ENCODE data around the gene FOSL2. TPM values are rescaled to one million over a fixed set of nuclear protein-coding genes. Genes with fewer than 3 reads are reported as not detected.

FOSL2 gene
- polyA plus RNA-seq, 2 donors: 53.2 to 60.0 TPM

DNA sequence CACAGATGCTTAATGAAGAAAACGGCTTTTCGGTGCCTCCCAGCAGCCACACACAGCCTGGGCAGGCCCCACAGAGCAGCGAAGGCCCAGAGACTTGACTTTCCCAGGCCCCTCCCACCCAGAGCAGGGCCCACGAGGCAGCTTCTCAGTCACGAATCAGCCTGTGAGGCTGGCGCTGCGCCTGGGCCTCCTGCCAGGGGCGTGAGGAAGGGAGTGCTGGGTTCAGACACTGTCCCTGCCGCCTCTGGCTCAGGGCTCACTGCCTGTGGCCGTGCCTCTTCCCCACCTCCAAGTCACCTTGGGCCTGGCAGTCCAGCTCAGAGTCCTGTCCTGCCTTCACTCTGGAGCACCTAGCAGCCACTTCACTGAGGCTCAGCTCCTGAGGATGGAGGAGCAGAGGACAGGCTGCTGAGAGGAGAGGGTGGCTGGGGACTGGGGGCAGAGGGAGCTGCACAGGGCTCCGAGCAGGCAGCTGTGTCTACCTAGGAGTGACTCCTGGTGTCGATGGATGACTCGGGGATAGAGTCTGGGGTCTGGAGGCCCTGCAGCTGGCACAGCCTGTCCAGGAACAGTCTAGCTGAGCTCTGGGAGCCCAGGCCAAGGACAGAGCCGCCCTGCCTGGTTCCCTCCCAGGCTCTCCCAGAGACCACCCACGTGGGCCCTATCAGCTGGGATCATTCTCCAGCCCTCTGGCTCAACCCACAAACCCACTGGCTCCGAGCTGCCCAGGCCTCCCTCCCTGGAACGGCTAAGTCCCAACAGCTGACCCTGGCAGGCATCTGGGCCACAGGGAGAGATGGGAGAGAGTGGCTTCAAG lies 36.4 kb upstream of the FOSL2 start:
- no peaks in the 10 kb centered on the region for H3K27me3 ChIP-seq (ENCODE audit: control insufficient read depth in 1 of 2, insufficient read depth in 2 of 2, low read length in 2 of 2)
- no peaks in the 10 kb centered on the region for H3K36me3 ChIP-seq (ENCODE audit: control insufficient read depth in 2 of 2, insufficient read depth in 2 of 2, low read length in 1 of 2)
- peaks cover 21 to 43% of the 10 kb centered on the region in 2 donors for H3K4me1 ChIP-seq (ENCODE audit: control insufficient read depth in 2 of 2, insufficient read depth in 2 of 2, low read length in 1 of 2)
- H3K9me3 ChIP-seq (ENCODE audit: control insufficient read depth in 2 of 2, insufficient read depth in 1 of 2, low read depth in 1 of 2, low read length in 1 of 2): no peaks in the 10 kb centered on the region
- peak overlapping the region; percentile 81 to 90 for H3K27ac ChIP-seq (ENCODE audit: low read depth in 2 of 2, low read length in 1 of 2)
- H3K4me3 ChIP-seq (ENCODE audit: low read depth in 1 of 2, low read length in 2 of 2): no peak overlapping the region
- WGBS, 2 donors: 29 to 31% methylated on average over 17 of the region's 17 CpGs

GRCh38 chr2:28357055-28357454 lies 35.6 kb upstream of the FOSL2 start:
- Histone ChIP-seq H3K27me3 (ENCODE audit: control insufficient read depth in 1 of 2, insufficient read depth in 2 of 2, low read length in 2 of 2) (no peaks in the 10 kb centered on the region), H3K27ac (ENCODE audit: low read depth in 2 of 2, low read length in 1 of 2) (peak overlapping the region; percentile 81 to 90), H3K9me3 (ENCODE audit: control insufficient read depth in 2 of 2, insufficient read depth in 1 of 2, low read depth in 1 of 2, low read length in 1 of 2) (no peaks in the 10 kb centered on the region), H3K4me3 (ENCODE audit: low read depth in 1 of 2, low read length in 2 of 2) (no peak overlapping the region), H3K36me3 (ENCODE audit: control insufficient read depth in 2 of 2, insufficient read depth in 2 of 2, low read length in 1 of 2) (no peaks in the 10 kb centered on the region), H3K4me1 (ENCODE audit: control insufficient read depth in 2 of 2, insufficient read depth in 2 of 2, low read length in 1 of 2) (peaks cover 21 to 43% of the 10 kb centered on the region in 2 donors)
- WGBS, 2 donors: 85 to 89% methylated on average over 5 of the region's 5 CpGs

GRCh38 chr2:28357948-28358667 lies 34.5 kb upstream of the FOSL2 start:
- H3K27ac ChIP-seq (ENCODE audit: low read depth in 2 of 2, low read length in 1 of 2): no peak overlapping the region
- no peaks in the 10 kb centered on the region for H3K9me3 ChIP-seq (ENCODE audit: control insufficient read depth in 2 of 2, insufficient read depth in 1 of 2, low read depth in 1 of 2, low read length in 1 of 2)
- no peaks in the 10 kb centered on the region for H3K36me3 ChIP-seq (ENCODE audit: control insufficient read depth in 2 of 2, insufficient read depth in 2 of 2, low read length in 1 of 2)
- H3K27me3 ChIP-seq (ENCODE audit: control insufficient read depth in 1 of 2, insufficient read depth in 2 of 2, low read length in 2 of 2): no peaks in the 10 kb centered on the region
- H3K4me1 ChIP-seq (ENCODE audit: control insufficient read depth in 2 of 2, insufficient read depth in 2 of 2, low read length in 1 of 2): peaks cover 21 to 43% of the 10 kb centered on the region in 2 donors
- H3K4me3 ChIP-seq (ENCODE audit: low read depth in 1 of 2, low read length in 2 of 2): no peak overlapping the region
- WGBS, 2 donors: 85 to 89% methylated on average over 19 of the region's 19 CpGs

GRCh38 chr2:28358668-28359201 lies 33.9 kb upstream of the FOSL2 start:
- Histone ChIP-seq H3K4me1 (ENCODE audit: control insufficient read depth in 2 of 2, insufficient read depth in 2 of 2, low read length in 1 of 2) (peaks cover 21 to 43% of the 10 kb centered on the region in 2 donors), H3K27ac (ENCODE audit: low read depth in 2 of 2, low read length in 1 of 2) (peak overlapping the region in 1 of 2 donors; percentile 57), H3K9me3 (ENCODE audit: control insufficient read depth in 2 of 2, insufficient read depth in 1 of 2, low read depth in 1 of 2, low read length in 1 of 2) (no peaks in the 10 kb centered on the region), H3K27me3 (ENCODE audit: control insufficient read depth in 1 of 2, insufficient read depth in 2 of 2, low read length in 2 of 2) (no peaks in the 10 kb centered on the region), H3K36me3 (ENCODE audit: control insufficient read depth in 2 of 2, insufficient read depth in 2 of 2, low read length in 1 of 2) (no peaks in the 10 kb centered on the region), H3K4me3 (ENCODE audit: low read depth in 1 of 2, low read length in 2 of 2) (no peak overlapping the region)
- 83 to 88% methylated on average over 7 of the region's 7 CpGs for WGBS, 2 donors

DNA sequence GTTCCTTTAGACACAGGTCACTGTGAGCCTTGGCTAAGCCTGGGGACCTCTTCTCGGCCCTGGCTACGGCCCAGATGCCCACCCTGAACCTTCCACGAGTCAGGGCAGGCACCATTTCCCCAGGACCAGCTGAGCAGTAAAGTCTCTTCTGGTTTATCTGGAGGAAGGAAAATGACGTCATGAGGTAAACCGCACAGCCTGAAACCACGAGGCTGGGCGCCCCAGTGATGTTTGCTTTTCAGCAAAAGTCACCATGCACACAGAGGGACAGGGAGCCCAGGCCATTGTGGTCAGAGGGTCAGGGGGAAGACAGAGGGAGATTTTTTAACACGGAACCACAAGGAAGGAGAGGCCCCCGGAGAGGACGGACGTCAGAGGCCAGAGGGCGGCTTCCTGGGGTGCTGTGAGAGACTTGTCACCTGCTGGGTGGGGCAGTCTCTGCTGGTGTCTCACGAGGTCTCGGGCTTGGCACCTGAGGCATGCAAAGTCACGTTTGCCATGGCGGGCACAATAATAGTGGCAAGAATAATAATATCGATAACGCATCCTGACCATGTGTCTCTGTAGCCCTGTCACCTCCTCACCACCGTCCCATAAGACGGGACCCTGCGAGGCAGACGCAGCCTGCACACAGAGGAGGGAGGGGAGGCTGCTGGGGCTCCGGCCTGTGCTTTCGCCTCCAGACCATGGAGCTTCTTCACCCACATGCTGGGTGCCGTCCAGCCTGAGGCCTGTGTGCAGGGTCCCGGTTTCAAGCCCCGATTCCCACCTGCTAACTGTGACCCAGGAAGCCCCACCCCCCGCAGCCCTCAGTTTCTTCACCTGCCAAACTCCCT lies 33.2 kb upstream of the FOSL2 start:
- Histone ChIP-seq H3K4me1 (ENCODE audit: control insufficient read depth in 2 of 2, insufficient read depth in 2 of 2, low read length in 1 of 2) (peaks cover 21 to 43% of the 10 kb centered on the region in 2 donors), H3K27ac (ENCODE audit: low read depth in 2 of 2, low read length in 1 of 2) (peak overlapping the region in 1 of 2 donors; percentile 57), H3K4me3 (ENCODE audit: low read depth in 1 of 2, low read length in 2 of 2) (no peak overlapping the region), H3K36me3 (ENCODE audit: control insufficient read depth in 2 of 2, insufficient read depth in 2 of 2, low read length in 1 of 2) (no peaks in the 10 kb centered on the region), H3K27me3 (ENCODE audit: control insufficient read depth in 1 of 2, insufficient read depth in 2 of 2, low read length in 2 of 2) (no peaks in the 10 kb centered on the region), H3K9me3 (ENCODE audit: control insufficient read depth in 2 of 2, insufficient read depth in 1 of 2, low read depth in 1 of 2, low read length in 1 of 2) (no peaks in the 10 kb centered on the region)
- WGBS, 2 donors: 69 to 74% methylated on average over 28 of the region's 28 CpGs

DNA sequence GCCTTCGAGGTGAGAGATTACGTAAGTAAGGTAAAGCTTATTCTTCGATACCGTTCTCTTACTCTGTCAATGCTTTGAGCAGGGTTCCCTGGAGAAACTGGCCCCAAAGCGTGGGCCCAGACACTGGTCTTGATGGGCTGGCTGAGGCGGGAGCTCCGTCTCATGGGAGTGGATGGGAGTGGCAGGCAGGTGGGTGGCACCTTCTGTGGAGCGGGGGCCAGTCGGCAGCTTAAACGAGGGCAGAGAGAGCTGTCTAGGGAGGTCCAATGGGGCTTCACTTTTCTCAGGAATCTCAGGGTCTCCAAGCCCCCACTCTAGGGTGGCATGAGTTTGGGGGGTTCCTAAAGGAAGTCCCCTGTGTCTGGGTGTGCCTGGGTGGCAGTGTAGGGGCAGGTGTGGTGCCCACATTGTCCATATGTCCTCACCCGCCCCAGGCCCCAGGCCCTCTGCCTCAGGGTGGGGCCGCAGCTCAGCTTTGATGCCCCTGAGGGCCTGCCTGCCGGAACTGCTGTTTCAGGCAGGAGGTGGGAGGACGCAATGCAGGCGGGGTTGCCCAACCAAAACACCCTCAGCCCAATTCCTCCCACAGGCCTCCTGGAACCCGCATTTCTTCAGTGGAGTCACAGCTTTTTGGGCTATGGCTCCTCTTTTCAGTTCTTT lies 32.5 kb upstream of the FOSL2 start:
- peaks cover 18 to 41% of the 10 kb centered on the region in 2 donors for H3K4me1 ChIP-seq (ENCODE audit: control insufficient read depth in 2 of 2, insufficient read depth in 2 of 2, low read length in 1 of 2)
- no peaks in the 10 kb centered on the region for H3K27me3 ChIP-seq (ENCODE audit: control insufficient read depth in 1 of 2, insufficient read depth in 2 of 2, low read length in 2 of 2)
- peak overlapping the region in 1 of 2 donors; percentile 36 for H3K27ac ChIP-seq (ENCODE audit: low read depth in 2 of 2, low read length in 1 of 2)
- no peaks in the 10 kb centered on the region for H3K36me3 ChIP-seq (ENCODE audit: control insufficient read depth in 2 of 2, insufficient read depth in 2 of 2, low read length in 1 of 2)
- WGBS, 2 donors: 80% methylated on average over 16 of the region's 16 CpGs
- H3K9me3 ChIP-seq (ENCODE audit: control insufficient read depth in 2 of 2, insufficient read depth in 1 of 2, low read depth in 1 of 2, low read length in 1 of 2): no peaks in the 10 kb centered on the region
- H3K4me3 ChIP-seq (ENCODE audit: low read depth in 1 of 2, low read length in 2 of 2): no peak overlapping the region

DNA sequence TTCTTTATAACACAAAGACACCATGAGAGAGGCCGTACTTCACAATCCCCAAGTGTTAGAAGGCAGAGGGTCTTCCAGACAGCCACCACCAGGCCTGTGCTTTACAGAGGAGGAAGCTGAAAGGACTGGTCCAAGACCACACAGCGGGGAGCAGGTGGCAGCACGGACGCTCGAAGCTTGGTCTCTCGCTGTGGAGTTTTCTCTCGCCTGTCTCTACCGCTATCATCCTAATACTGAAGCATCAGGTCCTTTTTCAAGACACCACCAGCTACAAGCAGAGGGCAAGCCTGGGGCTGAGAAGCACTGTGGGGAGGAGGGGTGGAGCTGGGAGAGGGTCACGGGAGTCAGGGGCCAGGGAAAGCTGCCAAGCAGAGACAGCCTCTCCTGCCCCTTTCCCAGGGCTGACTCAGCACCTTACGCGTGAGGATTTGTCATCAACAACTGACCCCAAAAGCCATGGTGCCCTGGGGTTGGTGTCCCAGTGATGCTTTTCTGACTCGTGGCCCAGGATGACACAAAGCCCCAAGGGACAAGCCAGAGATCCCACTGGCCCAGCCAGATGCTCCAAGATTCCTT lies 31.9 kb upstream of the FOSL2 start:
- Histone ChIP-seq H3K4me1 (ENCODE audit: control insufficient read depth in 2 of 2, insufficient read depth in 2 of 2, low read length in 1 of 2) (peaks cover 13 to 35% of the 10 kb centered on the region in 2 donors), H3K27me3 (ENCODE audit: control insufficient read depth in 1 of 2, insufficient read depth in 2 of 2, low read length in 2 of 2) (no peaks in the 10 kb centered on the region), H3K4me3 (ENCODE audit: low read depth in 1 of 2, low read length in 2 of 2) (no peak overlapping the region), H3K27ac (ENCODE audit: low read depth in 2 of 2, low read length in 1 of 2) (no peak overlapping the region), H3K9me3 (ENCODE audit: control insufficient read depth in 2 of 2, insufficient read depth in 1 of 2, low read depth in 1 of 2, low read length in 1 of 2) (no peaks in the 10 kb centered on the region), H3K36me3 (ENCODE audit: control insufficient read depth in 2 of 2, insufficient read depth in 2 of 2, low read length in 1 of 2) (no peaks in the 10 kb centered on the region)
- 78 to 80% methylated on average over 12 of the region's 12 CpGs for WGBS, 2 donors

DNA sequence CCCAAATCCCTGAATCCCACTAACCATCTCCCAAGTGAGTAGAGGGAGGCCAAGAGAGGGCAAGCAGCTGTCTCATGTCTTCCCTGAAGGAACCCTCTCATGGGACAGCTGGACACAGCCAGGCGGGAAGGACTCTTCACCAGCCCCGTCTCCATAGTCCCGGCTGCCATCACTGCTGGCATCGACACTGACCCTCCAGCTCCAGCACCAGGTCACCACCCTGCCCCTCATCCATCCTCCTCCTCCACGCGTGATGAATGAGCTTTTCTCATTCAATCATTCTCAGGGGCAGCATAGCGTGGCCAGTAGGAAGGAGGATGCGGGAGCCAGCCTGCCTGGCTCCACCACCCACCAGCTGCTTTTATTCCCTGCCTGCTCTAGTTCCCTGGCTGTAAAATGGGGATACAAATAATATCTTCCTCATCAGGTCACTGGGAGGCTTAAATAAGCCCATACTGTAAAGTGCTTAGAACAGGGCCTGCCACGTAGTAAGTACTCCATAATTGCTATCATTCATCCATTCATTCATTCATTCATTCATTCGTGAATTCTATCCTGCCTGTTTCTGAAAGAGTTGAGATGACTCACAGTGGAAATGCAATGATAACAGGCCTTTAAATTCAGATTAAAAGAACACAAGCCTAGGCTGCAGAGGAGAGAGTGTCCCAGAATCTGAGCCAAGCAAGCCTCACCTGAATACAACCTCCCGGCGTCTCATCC lies 30.5 kb upstream of the FOSL2 start:
- no peaks in the 10 kb centered on the region for H3K36me3 ChIP-seq (ENCODE audit: control insufficient read depth in 2 of 2, insufficient read depth in 2 of 2, low read length in 1 of 2)
- 74 to 75% methylated on average over 12 of the region's 12 CpGs for WGBS, 2 donors
- no peaks in the 10 kb centered on the region for H3K27me3 ChIP-seq (ENCODE audit: control insufficient read depth in 1 of 2, insufficient read depth in 2 of 2, low read length in 2 of 2)
- H3K27ac ChIP-seq (ENCODE audit: low read depth in 2 of 2, low read length in 1 of 2): no peak overlapping the region
- peaks cover 7 to 29% of the 10 kb centered on the region in 2 donors for H3K4me1 ChIP-seq (ENCODE audit: control insufficient read depth in 2 of 2, insufficient read depth in 2 of 2, low read length in 1 of 2)
- no peak overlapping the region for H3K4me3 ChIP-seq (ENCODE audit: low read depth in 1 of 2, low read length in 2 of 2)
- H3K9me3 ChIP-seq (ENCODE audit: control insufficient read depth in 2 of 2, insufficient read depth in 1 of 2, low read depth in 1 of 2, low read length in 1 of 2): no peaks in the 10 kb centered on the region

Measured in esophagus (tissue), 2 donors.